Colonic mucosa (tissue), 4 donors: ENCODE results near the gene TMEM259. TPM values are rescaled to one million over a fixed set of nuclear protein-coding genes. Genes with fewer than 3 reads are reported as not detected.
A peak's percentile ranks its signal among the peaks of the same experiment; 100 is the strongest.

ENCODE experiments used
- DNase-seq: peaks from one replicate; pipeline ENCODE4 v3.0.0-alpha.2; 2020
- H3K27ac ChIP-seq: fragments of 200-600 bp; one replicate; pipeline ENCODE4 v1.8.0; 2021
- H3K27me3 ChIP-seq: fragments of 200-600 bp; one replicate; pipeline ENCODE4 v1.8.0; 2021
- H3K36me3 ChIP-seq: fragments of 200-600 bp; one replicate; pipeline ENCODE4 v1.8.0; 2021
- H3K4me1 ChIP-seq: fragments of 200-600 bp; one replicate; pipeline ENCODE4 v1.8.0; 2021; ENCODE audit warnings: mild to moderate bottlenecking
- H3K4me3 ChIP-seq: fragments of 200-600 bp; one replicate; pipeline ENCODE4 v1.8.0; 2021
- H3K9ac ChIP-seq, 2 donors: one replicate each; pipeline ENCODE4 v1.7.0; 2013; ENCODE audit warnings: control low read depth in 2 of 2, low read depth in 2 of 2, low read length in 2 of 2
- H3K9me3 ChIP-seq: fragments of 200-600 bp; one replicate; pipeline ENCODE4 v1.8.0; 2021
- CTCF ChIP-seq: fragments of 200-600 bp; IDR thresholded peaks from one replicate; pipeline ENCODE4 v1.8.0; 2022; ENCODE audit warnings: antibody characterized with exemption, mild to moderate bottlenecking
- intact Hi-C: fragments of 100-400 bp; cut with DNase I; formaldehyde crosslinking; loops from one replicate; pipeline ENCODE4 v1.14.1; 2022
- total RNA-seq, 2 donors: library from RNA; stranded (reverse); fragmentation: NEBNext Ultra II Directional in 1 of 2; extraction: Animal tissue kit (Norgen Biotek cat#: 25700) in 1 of 2; gene quantifications; one replicate each; pipeline ENCODE4 v1.2.1, GENCODE V29; 2021
- donor health status: healthy.
- donor health status: DM: no; HTN: no; CAD: no.
- donor health status: DM: no; HTN: no; CAD: no.

Gene TMEM259
- total RNA-seq, 2 donors from 2014 or later, result 170 to 235 TPM

DNA sequence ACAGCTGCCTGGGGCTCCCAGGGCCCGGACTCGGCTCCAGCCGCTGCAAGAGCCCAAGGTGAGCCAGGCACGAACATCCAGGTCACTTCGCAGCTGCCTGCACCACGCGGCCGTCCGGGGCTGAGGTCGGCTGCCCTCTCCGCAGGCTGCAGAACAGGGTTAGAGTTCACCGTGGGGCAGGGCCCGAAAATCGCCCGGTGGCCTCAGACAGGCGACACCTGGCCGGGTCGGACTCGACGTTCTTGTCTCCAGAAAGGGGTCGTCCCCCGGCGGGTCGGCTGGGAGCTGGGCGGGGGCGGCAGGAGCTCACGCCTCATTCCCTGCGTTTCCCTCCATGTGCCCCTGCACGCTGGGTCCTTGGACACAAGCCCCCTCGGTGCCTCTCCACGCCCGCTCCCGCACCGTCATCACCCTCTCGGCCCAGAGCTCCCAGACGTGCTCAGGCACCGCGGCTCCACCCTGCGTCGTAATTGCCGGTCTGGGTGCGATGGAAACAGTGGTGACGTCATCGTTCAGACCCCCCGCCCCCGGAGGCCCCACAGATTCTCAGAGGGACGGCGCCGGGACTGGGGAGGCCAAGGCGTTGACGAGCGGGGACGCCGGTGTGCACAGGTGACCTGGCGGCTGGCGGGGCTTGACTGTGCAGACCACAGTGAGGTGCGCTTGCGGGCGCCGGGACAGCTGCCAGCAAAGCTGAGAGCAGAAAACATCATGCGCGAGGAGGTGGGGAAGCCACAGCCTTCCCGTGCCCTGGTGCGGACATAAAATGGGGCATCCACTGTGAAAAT is 24.7 kb downstream of the TMEM259 start:
- H3K36me3 ChIP-seq, result no peaks in the 10 kb centered on the region
- no peak for TF ChIP-seq CTCF
- H3K9me3 ChIP-seq, result no peaks in the 10 kb centered on the region
- H3K27me3 ChIP-seq, result peaks cover 44% of the 10 kb centered on the region
- DNase-seq, result peak; percentile 47
- H3K27ac ChIP-seq, result no peak overlapping the region
- H3K4me1 ChIP-seq, result peaks cover 7% of the 10 kb centered on the region
- H3K4me3 ChIP-seq, result no peak overlapping the region
- intact Hi-C loops, result no loop called here
- H3K9ac ChIP-seq, result no peak overlapping the region

GRCh38 chr19:995051-995827 is 25.7 kb downstream of the TMEM259 start:
- Histone ChIP-seq H3K27me3 (peaks cover 37% of the 10 kb centered on the region), H3K9ac (no peak overlapping the region)

GRCh38 chr19:994516-994915 is 26.4 kb downstream of the TMEM259 start:
- DNase-seq, result no peak
- H3K4me1 ChIP-seq, result peaks cover 7% of the 10 kb centered on the region
- H3K27ac ChIP-seq, result no peak overlapping the region
- TF ChIP-seq CTCF, result no peak
- peaks cover 31% of the 10 kb centered on the region for H3K27me3 ChIP-seq
- no peak overlapping the region for H3K4me3 ChIP-seq
- no peaks in the 10 kb centered on the region for H3K9me3 ChIP-seq
- H3K9ac ChIP-seq, result no peak overlapping the region
- H3K36me3 ChIP-seq, result no peaks in the 10 kb centered on the region
- intact Hi-C loops, result no loop called here

More at GRCh38 chr19:995051-995827, 25.7 kb downstream of the TMEM259 start:
- intact Hi-C loops, result no loop called here
- no peak overlapping the region for H3K27ac ChIP-seq
- TF ChIP-seq CTCF, result no peak
- H3K36me3 ChIP-seq, result no peaks in the 10 kb centered on the region
- no peaks in the 10 kb centered on the region for H3K9me3 ChIP-seq
- H3K4me3 ChIP-seq, result no peak overlapping the region
- no peak for DNase-seq
- peaks cover 7% of the 10 kb centered on the region for H3K4me1 ChIP-seq

DNA sequence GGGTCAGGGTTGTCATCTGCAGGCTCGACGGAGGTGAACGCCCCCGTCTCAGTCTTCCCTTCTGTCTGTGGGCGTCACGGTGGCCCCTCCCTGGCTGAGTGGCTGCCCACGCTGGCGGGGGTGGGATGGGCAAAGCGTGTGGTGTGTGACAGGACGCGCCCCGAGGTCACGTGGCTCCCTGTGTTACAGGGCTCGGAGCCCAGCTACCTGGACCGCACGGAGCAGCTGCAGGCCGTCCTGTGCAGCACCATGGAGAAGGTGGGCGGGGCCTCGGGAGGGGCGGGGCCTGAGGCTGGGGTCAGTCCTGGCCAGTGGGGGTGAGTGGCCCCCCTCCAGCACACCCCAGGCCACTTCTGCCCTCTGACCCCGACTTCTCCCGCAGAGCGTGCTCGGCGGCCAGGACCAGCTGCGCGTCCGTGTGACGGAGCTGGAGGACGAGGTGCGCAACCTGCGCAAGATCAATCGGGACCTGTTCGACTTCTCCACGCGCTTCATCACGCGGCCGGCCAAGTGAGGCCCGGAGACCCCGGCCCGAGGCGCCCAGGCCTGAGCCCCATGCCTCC is 27.0 kb downstream of the TMEM259 start:
- no peak for TF ChIP-seq CTCF
- intact Hi-C loops, result no loop called here
- no peak for DNase-seq
- H3K27me3 ChIP-seq, result peaks cover 25% of the 10 kb centered on the region
- no peak overlapping the region for H3K9ac ChIP-seq
- H3K36me3 ChIP-seq, result no peaks in the 10 kb centered on the region
- no peaks in the 10 kb centered on the region for H3K9me3 ChIP-seq
- no peak overlapping the region for H3K27ac ChIP-seq
- H3K4me1 ChIP-seq, result peaks cover 7% of the 10 kb centered on the region
- H3K4me3 ChIP-seq, result no peak overlapping the region

DNA sequence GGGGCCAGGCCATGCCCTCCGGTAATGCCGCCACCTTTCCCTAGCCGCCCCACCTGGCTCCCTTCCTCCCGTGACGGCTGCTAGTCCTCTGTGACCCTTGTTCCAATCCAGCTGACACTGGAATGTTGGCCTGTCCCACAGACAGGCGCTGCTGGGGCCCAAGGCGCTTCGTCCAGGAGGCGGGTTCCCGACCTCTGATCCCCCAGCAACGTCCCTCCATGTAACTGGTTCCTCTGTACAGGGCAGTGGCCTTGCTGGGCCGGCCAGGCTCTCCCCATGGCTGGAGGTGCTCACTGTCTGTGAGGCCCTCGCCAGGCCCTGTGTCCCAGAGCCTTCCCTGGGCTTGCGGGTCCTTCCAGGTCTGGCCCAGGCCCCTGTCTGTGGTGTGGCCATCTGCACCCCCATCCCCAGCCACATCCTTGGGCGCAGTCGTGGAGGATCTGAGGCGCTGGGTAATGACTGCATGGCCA is 27.5 kb downstream of the TMEM259 start:
- H3K4me1 ChIP-seq, result peaks cover 7% of the 10 kb centered on the region
- H3K27me3 ChIP-seq, result peaks cover 22% of the 10 kb centered on the region
- no peaks in the 10 kb centered on the region for H3K9me3 ChIP-seq
- no peak for TF ChIP-seq CTCF
- H3K4me3 ChIP-seq, result no peak overlapping the region
- no peak overlapping the region for H3K9ac ChIP-seq
- H3K36me3 ChIP-seq, result no peaks in the 10 kb centered on the region
- intact Hi-C loops, result no loop called here
- no peak overlapping the region for H3K27ac ChIP-seq
- no peak for DNase-seq
